WTC11 (cell line): Measurements from ENCODE around the gene CNTNAP2. TPM values are rescaled to one million over a fixed set of nuclear protein-coding genes. Genes with fewer than 3 reads are reported as not detected.

Experiments used
- ATAC-seq: fragments of 200-7000 bp; cut with Tn5 transposase; 2 replicates; pipeline ENCODE4 v1.10.0; 2021; ENCODE audit warnings: mild to moderate bottlenecking, moderate library complexity
- CTCF ChIA-PET: fragments of 300-600 bp; sonication (Branson Sonifier 250); formaldehyde crosslinking; loops from one replicate; lab custom pipeline; 2021; ENCODE audit warnings: antibody characterized with exemption; lab: Charles Lee
- POLR2A ChIA-PET: fragments of 350-600 bp; sonication (Branson Sonifier 250); formaldehyde crosslinking; loops from one replicate; lab custom pipeline; 2021; ENCODE audit warnings: antibody characterized with exemption; lab: Charles Lee
- DNase-seq: peaks from one replicate; pipeline ENCODE4 v3.0.0; 2021; ENCODE audit warnings: low spot score
- H3K27ac Mint-ChIP-seq: 2 replicates; pipeline ENCODE4 v1.8.0; 2021; ENCODE audit warnings: mixed read lengths
- H3K27me3 Mint-ChIP-seq: 2 replicates; pipeline ENCODE4 v1.8.0; 2021; ENCODE audit warnings: low read depth, mild to moderate bottlenecking, moderate library complexity, mixed read lengths
- H3K36me3 Mint-ChIP-seq: 2 replicates; pipeline ENCODE4 v1.8.0; 2021; ENCODE audit warnings: mixed read lengths
- H3K4me1 Mint-ChIP-seq: 2 replicates; pipeline ENCODE4 v1.8.0; 2022; ENCODE audit warnings: mixed read lengths
- H3K4me3 Mint-ChIP-seq: 2 replicates; pipeline ENCODE4 v1.8.0; 2021; ENCODE audit warnings: mild to moderate bottlenecking, moderate library complexity, mixed read lengths
- H3K9me3 Mint-ChIP-seq: 2 replicates; pipeline ENCODE4 v1.8.0; 2021; ENCODE audit warnings: mixed read lengths
- AR ChIP-seq: fragments of 250-450 bp; sonication (Bioruptor Pico); IDR thresholded peaks from 2 replicates; pipeline ENCODE4 v1.9.0; 2021; ENCODE audit warnings: mild to moderate bottlenecking
- ATF6 ChIP-seq: sonication (generic); formaldehyde crosslinking; IDR thresholded peaks from 2 replicates; pipeline ENCODE4 v1.8.1; 2023; ENCODE audit warnings: mild to moderate bottlenecking, missing genetic modification reagents
- CTCF ChIP-seq: fragments of 200-600 bp; IDR thresholded peaks from 2 replicates; pipeline ENCODE4 v1.8.0; 2022; ENCODE audit warnings: antibody characterized with exemption
- ELF4 ChIP-seq: sonication (generic); formaldehyde crosslinking; IDR thresholded peaks from 2 replicates; pipeline ENCODE4 v1.8.1; 2022; ENCODE audit warnings: low read depth, mild to moderate bottlenecking, moderate library complexity, missing genetic modification reagents
- ESRRA ChIP-seq: sonication (generic); formaldehyde crosslinking; IDR thresholded peaks from 2 replicates; pipeline ENCODE4 v1.8.1; 2022; ENCODE audit warnings: mild to moderate bottlenecking, missing genetic modification reagents, borderline replicate concordance
- FOXP1 ChIP-seq: sonication (generic); formaldehyde crosslinking; IDR thresholded peaks from 2 replicates; pipeline ENCODE4 v1.8.0; 2022; ENCODE audit warnings: missing genetic modification reagents, mild to moderate bottlenecking, moderate library complexity, borderline replicate concordance
- GTF2I ChIP-seq: fragments of 250-450 bp; sonication (Bioruptor Pico); conservative IDR thresholded peaks from 2 replicates; pipeline ENCODE4 v1.4.0; 2021; ENCODE audit warnings: mild to moderate bottlenecking
- IRF2 ChIP-seq: sonication (generic); formaldehyde crosslinking; IDR thresholded peaks from 2 replicates; pipeline ENCODE4 v1.8.0; 2022; ENCODE audit warnings: low read depth, missing genetic modification reagents, borderline replicate concordance
- NFATC4 ChIP-seq: fragments of 250-450 bp; sonication (Bioruptor Pico); IDR thresholded peaks from 2 replicates; pipeline ENCODE4 v1.9.0; 2021; ENCODE audit warnings: mild to moderate bottlenecking
- NFYB ChIP-seq: sonication (generic); formaldehyde crosslinking; conservative IDR thresholded peaks from 2 replicates; pipeline ENCODE4 v1.8.0; 2022; ENCODE audit warnings: low read depth, missing genetic modification reagents
- PRDM15 ChIP-seq: sonication (generic); formaldehyde crosslinking; IDR thresholded peaks from 2 replicates; pipeline ENCODE4 v1.8.0; 2022; ENCODE audit warnings: missing genetic modification reagents
- RELA ChIP-seq: sonication (generic); formaldehyde crosslinking; IDR thresholded peaks from 2 replicates; pipeline ENCODE4 v1.8.1; 2022; ENCODE audit warnings: missing genetic modification reagents, mild to moderate bottlenecking, borderline replicate concordance
- TEAD1 ChIP-seq: sonication (generic); formaldehyde crosslinking; IDR thresholded peaks from 2 replicates; pipeline ENCODE4 v1.8.0; 2022; ENCODE audit warnings: mild to moderate bottlenecking, missing genetic modification reagents
- TP53 ChIP-seq: sonication (generic); formaldehyde crosslinking; IDR thresholded peaks from 2 replicates; pipeline ENCODE4 v1.8.1; 2023; ENCODE audit warnings: mild to moderate bottlenecking, missing genetic modification reagents
- ZNF396 ChIP-seq: fragments of 250-450 bp; sonication (Bioruptor Pico); IDR thresholded peaks from 2 replicates; pipeline ENCODE4 v1.8.0; 2021; ENCODE audit warnings: mild to moderate bottlenecking, moderate library complexity, borderline replicate concordance
- total RNA-seq: library from RNA; stranded (reverse); gene quantifications from 3 replicates; pipeline ENCODE4 v1.2.3, GENCODE V29; 2021
- TF ChIP-seq, protein P1 (sequence below): sonication (generic); formaldehyde crosslinking; IDR thresholded peaks from 2 replicates; pipeline ENCODE4 v1.8.1; 2022; ENCODE audit warnings: low read depth, mild to moderate bottlenecking, moderate library complexity, missing genetic modification reagents, borderline replicate concordance
- TF ChIP-seq, protein P2 (sequence below): sonication (generic); formaldehyde crosslinking; IDR thresholded peaks from 2 replicates; pipeline ENCODE4 v1.8.0; 2022; ENCODE audit warnings: mild to moderate bottlenecking, missing genetic modification reagents

Gene CNTNAP2
- total RNA-seq, 1 experiment from 2014 or later: 63.8 TPM

DNA sequence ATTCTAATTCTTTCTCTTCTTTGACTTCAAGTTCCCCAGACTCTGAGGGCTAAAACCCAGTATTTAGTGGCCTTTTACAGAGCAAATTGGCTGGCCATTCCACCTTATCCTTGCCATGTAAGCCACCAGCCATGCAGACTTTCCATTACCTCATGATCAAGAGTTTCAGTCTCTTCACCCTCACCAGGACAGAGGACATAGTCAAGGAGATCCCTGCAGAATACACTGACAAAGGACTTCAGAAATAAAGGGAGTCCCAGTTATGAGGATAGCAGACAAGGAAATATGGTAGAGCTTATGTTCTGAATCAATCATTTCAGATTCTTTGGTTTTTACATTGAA, 1393.6 kb downstream of the CNTNAP2 start:
- ATAC-seq (no peak), DNase-seq (no peak)
- ChIA-PET POLR2A (no interaction called here), CTCF (no interaction called here)
- peaks cover 3% of the 10 kb centered on the region; the same call in 1 of the 2 replicates for H3K36me3 Mint-ChIP-seq
- no peak overlapping the region for H3K27ac Mint-ChIP-seq
- H3K4me3 Mint-ChIP-seq: no peak overlapping the region
- TF ChIP-seq TEAD1 (no peak), PRDM15 (CRISPR knock-in tag) (no peak), IRF2 (CRISPR knock-in tag) (no peak), ELF4 (CRISPR knock-in tag) (no peak), AR (CRISPR knock-in tag) (no peak), ESRRA (CRISPR knock-in tag) (no peak), NFATC4 (no peak), FOXP1 (CRISPR knock-in tag) (no peak), CTCF (no peak), ATF6 (no peak), GTF2I (CRISPR knock-in tag) (no peak)
- no peaks in the 10 kb centered on the region for H3K27me3 Mint-ChIP-seq
- H3K4me1 Mint-ChIP-seq: no peaks in the 10 kb centered on the region
- H3K9me3 Mint-ChIP-seq: peaks cover 16% of the 10 kb centered on the region

- H3K27ac Mint-ChIP-seq: no peak overlapping the region
- peaks cover 16% of the 10 kb centered on the region for H3K9me3 Mint-ChIP-seq
- peaks cover 3% of the 10 kb centered on the region; the same call in 1 of the 2 replicates for H3K36me3 Mint-ChIP-seq
- ATAC-seq: no peak
- POLR2A ChIA-PET: no interaction called here
- CTCF ChIA-PET: no interaction called here
- DNase-seq: no peak
- no peaks in the 10 kb centered on the region for H3K27me3 Mint-ChIP-seq
- no peaks in the 10 kb centered on the region for H3K4me1 Mint-ChIP-seq
- H3K4me3 Mint-ChIP-seq: no peak overlapping the region
- TF ChIP-seq TP53 (CRISPR knock-in tag): no peak
- TF ChIP-seq, protein P1, sequence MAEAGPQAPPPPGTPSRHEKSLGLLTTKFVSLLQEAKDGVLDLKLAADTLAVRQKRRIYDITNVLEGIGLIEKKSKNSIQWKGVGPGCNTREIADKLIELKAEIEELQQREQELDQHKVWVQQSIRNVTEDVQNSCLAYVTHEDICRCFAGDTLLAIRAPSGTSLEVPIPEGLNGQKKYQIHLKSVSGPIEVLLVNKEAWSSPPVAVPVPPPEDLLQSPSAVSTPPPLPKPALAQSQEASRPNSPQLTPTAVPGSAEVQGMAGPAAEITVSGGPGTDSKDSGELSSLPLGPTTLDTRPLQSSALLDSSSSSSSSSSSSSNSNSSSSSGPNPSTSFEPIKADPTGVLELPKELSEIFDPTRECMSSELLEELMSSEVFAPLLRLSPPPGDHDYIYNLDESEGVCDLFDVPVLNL (CRISPR knock-in tag): no peak
- TF ChIP-seq ATF6: no peak
- TF ChIP-seq, protein P2, sequence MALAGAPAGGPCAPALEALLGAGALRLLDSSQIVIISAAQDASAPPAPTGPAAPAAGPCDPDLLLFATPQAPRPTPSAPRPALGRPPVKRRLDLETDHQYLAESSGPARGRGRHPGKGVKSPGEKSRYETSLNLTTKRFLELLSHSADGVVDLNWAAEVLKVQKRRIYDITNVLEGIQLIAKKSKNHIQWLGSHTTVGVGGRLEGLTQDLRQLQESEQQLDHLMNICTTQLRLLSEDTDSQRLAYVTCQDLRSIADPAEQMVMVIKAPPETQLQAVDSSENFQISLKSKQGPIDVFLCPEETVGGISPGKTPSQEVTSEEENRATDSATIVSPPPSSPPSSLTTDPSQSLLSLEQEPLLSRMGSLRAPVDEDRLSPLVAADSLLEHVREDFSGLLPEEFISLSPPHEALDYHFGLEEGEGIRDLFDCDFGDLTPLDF (CRISPR knock-in tag): no peak
- TF ChIP-seq ZNF396: no peak
- no peak for TF ChIP-seq RELA (CRISPR knock-in tag)
- TF ChIP-seq NFYB (CRISPR knock-in tag): no peak
These were observed 1394.3 kb downstream of the CNTNAP2 start for GRCh38 chr7:147510923-147511322.
